Retina (tissue), 1 donor: ENCODE measurements around the gene SLA2.
A peak's percentile ranks its signal among the peaks of the same experiment; 100 is the strongest.
"Not testable (repeated sequence)": the region's sequence is repeated elsewhere in the genome, so short reads cannot be mapped to it uniquely, and the experiment has no call there.

Experiments used
- DNase-seq: peaks from one replicate; pipeline ENCODE4 v3.0.0-alpha.2; 2016

The SLA2 gene

GRCh38 chr20:36573103-36573797, 72.7 kb downstream of the SLA2 start, which contains the start of gene TGIF2:
TSS of gene TGIF2 (plus strand) at chr20:36573597. CDS start at chr20:36578775, 5,178 bp downstream.
- peak; percentile 81 for DNase-seq

- no peak for DNase-seq
Observed at GRCh38 chr20:36572701-36573102, 73.3 kb downstream of the SLA2 start.

GRCh38 chr20:36571564-36572504, 74.2 kb downstream of the SLA2 start:
- peak; percentile 45 for DNase-seq

- no peak for DNase-seq
Observed at GRCh38 chr20:36569847-36570429, 76.1 kb downstream of the SLA2 start.

DNA sequence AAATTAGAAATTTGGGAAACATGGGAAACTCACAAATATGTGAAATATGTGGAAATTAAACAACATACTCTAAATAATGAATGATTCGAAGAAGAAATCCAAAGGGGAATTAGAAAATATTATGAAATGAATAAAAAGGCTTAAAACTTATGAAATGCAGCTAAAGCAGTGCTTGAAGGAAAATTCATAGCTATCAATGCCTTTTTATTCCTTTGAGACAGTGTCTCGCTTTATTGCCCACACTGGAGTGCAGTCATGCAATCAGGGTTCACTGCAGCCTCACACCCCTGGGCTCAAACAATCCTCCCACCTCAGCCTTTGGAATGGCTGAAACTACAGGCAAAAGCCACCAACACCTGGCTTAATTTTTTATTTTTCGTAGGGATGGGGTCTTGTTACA, 80.5 kb downstream of the SLA2 start:
- no peak for DNase-seq

DNA sequence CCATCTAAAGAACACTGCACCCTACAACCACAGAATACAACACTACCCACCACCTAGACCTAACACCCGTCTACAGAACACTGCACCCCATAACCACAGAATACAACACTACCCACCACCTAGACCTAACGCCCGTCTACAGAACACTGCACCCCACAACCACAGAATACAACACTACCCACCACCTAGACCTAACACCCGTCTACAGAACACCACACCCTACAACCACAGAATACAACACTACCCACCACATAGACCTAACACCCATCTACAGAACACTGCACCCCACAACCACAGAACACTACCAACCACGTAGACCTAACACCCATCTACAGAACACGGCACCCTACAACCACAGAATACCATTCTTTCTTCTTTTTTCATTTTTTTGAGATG, 81.3 kb downstream of the SLA2 start:
- DNase-seq = not testable (repeated sequence)

DNA sequence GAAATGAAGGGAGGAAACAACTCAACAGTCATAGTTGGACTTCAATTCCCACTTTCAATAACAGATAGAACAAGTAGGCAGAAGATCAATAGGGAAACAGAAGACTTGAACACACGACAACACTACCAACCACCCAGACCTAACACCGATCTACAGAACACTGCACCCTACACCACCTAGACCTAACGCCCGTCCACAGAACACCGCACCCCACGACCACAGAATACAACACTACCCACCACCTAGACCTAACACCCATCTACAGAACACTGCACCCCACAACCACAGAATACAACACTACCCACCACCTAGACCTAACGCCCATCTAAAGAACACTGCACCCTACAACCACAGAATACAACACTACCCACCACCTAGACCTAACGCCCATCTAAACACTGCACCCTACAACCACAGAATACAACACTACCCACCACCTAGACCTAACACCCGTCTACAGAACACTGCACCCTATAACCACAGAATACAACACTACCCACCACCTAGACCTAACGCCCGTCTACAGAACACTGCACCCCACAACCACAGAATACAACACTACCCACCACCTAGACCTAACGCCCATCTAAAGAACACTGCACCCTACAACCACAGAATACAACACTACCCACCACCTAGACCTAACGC, 81.8 kb downstream of the SLA2 start:
- DNase-seq = not testable (repeated sequence)

- DNase-seq = no peak
Observed at GRCh38 chr20:36563374-36563773, 82.6 kb downstream of the SLA2 start.

- DNase-seq = no peak
Observed at GRCh38 chr20:36562724-36563123, 83.3 kb downstream of the SLA2 start.
